B cell (primary cell): ENCODE data around the gene MRPS9. TPM values are rescaled to one million over a fixed set of nuclear protein-coding genes. Genes with fewer than 3 reads are reported as not detected.

Experiments used
- ATAC-seq: fragments of 200-7000 bp; cut with Tn5 transposase; one replicate; pipeline ENCODE4 v1.10.0; 2021; ENCODE audit warnings: low read depth, mild to moderate bottlenecking, moderate number of reproducible peaks, moderate library complexity
- CTCF ChIA-PET: fragments of 350-600 bp; sonication (Branson Sonifier 250); formaldehyde crosslinking; loops from one replicate; lab custom pipeline; 2021; ENCODE audit warnings: antibody characterized with exemption, inconsistent platforms; lab: Charles Lee
- POLR2A ChIA-PET: fragments of 350-600 bp; sonication (Branson Sonifier 250); formaldehyde crosslinking; loops from one replicate; lab custom pipeline; 2021; ENCODE audit warnings: antibody characterized with exemption; lab: Charles Lee
- DNase-seq: peaks from one replicate; pipeline ENCODE4 v3.0.0; 2013
- H2AFZ ChIP-seq: 2 replicates; pipeline ENCODE4 v1.6.1; 2012; ENCODE audit warnings: mild to moderate bottlenecking, low read depth, low read length; ENCODE audit not compliant: insufficient read depth, poor library complexity, severe bottlenecking
- H3K27ac ChIP-seq, 2 donors: 1 replicate in 1 of 2; 2 replicates in 1 of 2; pipeline ENCODE4 v1.5.1; 2012 to 2013; ENCODE audit warnings: low read length in 2 of 2, mild to moderate bottlenecking in 2 of 2, moderate library complexity in 1 of 2
- H3K27me3 ChIP-seq, 4 experiments: fragments of 200-600 bp in 1 of 4; sonication (generic) in 1 of 4; replicated peaks in 1 of 4; 1 replicate in 2 of 4; 2 replicates in 2 of 4; pipeline versions ENCODE4 v1.6.1 to v1.7.0; 2013 to 2016; ENCODE audit warnings: low read length in 3 of 4, mild to moderate bottlenecking in 2 of 4, mixed read lengths in 1 of 4, moderate library complexity in 1 of 4; ENCODE audit not compliant: insufficient read depth in 4 of 4, control insufficient read depth in 3 of 4; ENCODE audit errors: control extremely low read depth in 1 of 4
- H3K36me3 ChIP-seq, 2 experiments: replicated peaks in 1 of 2; 1 replicate in 1 of 2; 2 replicates in 1 of 2; pipeline versions ENCODE4 v1.6.1 to v1.7.1; 2013; ENCODE audit warnings: low read length in 1 of 2; ENCODE audit not compliant: insufficient read depth in 2 of 2, control insufficient read depth in 1 of 2; ENCODE audit errors: control extremely low read depth in 1 of 2, extremely low read depth in 1 of 2
- H3K4me1 ChIP-seq, 2 donors: fragments of 200-600 bp in 1 of 2; sonication (generic) in 1 of 2; 1 replicate in 1 of 2; 2 replicates in 1 of 2; pipeline versions ENCODE4 v1.5.1 to v1.6.1; 2013 to 2017; ENCODE audit warnings: low read length in 2 of 2; ENCODE audit not compliant: control insufficient read depth in 2 of 2, insufficient read depth in 2 of 2
- H3K4me2 ChIP-seq: replicated peaks from 2 replicates; pipeline ENCODE3; 2012; ENCODE audit warnings: mild to moderate bottlenecking, low read depth, low read length; ENCODE audit not compliant: poor library complexity, severe bottlenecking
- H3K4me3 ChIP-seq, 5 experiments: fragments of 200-600 bp in 1 of 5; sonication (generic) in 1 of 5; 1 replicate in 3 of 5; 2 replicates in 2 of 5; pipeline versions ENCODE4 v1.5.1 to v1.7.0; 2011 to 2016; ENCODE audit warnings: low read length in 4 of 5, mild to moderate bottlenecking in 4 of 5, low read depth in 2 of 5, control low read depth in 1 of 5, moderate library complexity in 1 of 5; ENCODE audit not compliant: insufficient read depth in 1 of 5; ENCODE audit errors: control extremely low read depth in 1 of 5, extremely low read depth in 1 of 5
- H3K79me2 ChIP-seq: fragments of 200-600 bp; sonication (generic); one replicate; pipeline ENCODE4 v1.6.0; 2016; ENCODE audit warnings: low read length; ENCODE audit not compliant: control insufficient read depth, insufficient read depth
- H3K9ac ChIP-seq: fragments of 200-600 bp; sonication (generic); 2 replicates; pipeline ENCODE4 v1.6.1; 2017; ENCODE audit warnings: mild to moderate bottlenecking, low read length, moderate library complexity
- H3K9me3 ChIP-seq, 3 donors: one replicate each; pipeline versions ENCODE4 v1.6.1 to v1.7.1; 2013; ENCODE audit warnings: low read length in 2 of 3; ENCODE audit not compliant: control insufficient read depth in 2 of 3, insufficient read depth in 1 of 3; ENCODE audit errors: control extremely low read depth in 1 of 3
- H4K20me1 ChIP-seq: 2 replicates; pipeline ENCODE4 v1.6.0; 2012; ENCODE audit warnings: mild to moderate bottlenecking, low read length; ENCODE audit not compliant: insufficient read depth, control insufficient read depth, poor library complexity, severe bottlenecking
- H3K27ac Mint-ChIP-seq: one replicate; pipeline ENCODE4 v1.8.0; 2021; ENCODE audit warnings: mixed read lengths
- H3K27me3 Mint-ChIP-seq: one replicate; pipeline ENCODE4 v1.8.0; 2021; ENCODE audit warnings: mixed read lengths
- H3K4me1 Mint-ChIP-seq: one replicate; pipeline ENCODE4 v1.8.0; 2021; ENCODE audit warnings: mixed read lengths
- H3K4me3 Mint-ChIP-seq: one replicate; pipeline ENCODE4 v1.8.0; 2021; ENCODE audit warnings: mixed read lengths
- H3K9me3 Mint-ChIP-seq: one replicate; pipeline ENCODE4 v1.8.0; 2022; ENCODE audit warnings: mixed read lengths; ENCODE audit not compliant: insufficient read depth
- EZH2 ChIP-seq: IDR thresholded peaks from 2 replicates; pipeline ENCODE4 v1.6.1; 2012; ENCODE audit warnings: borderline replicate concordance, low read depth, mild to moderate bottlenecking, moderate library complexity, low read length; ENCODE audit not compliant: insufficient read depth, poor library complexity, severe bottlenecking
- WGBS: methylation state at CpG from one replicate; pipeline ENCODE4 v1.1.5; 2013; ENCODE audit warnings: missing lambda C conversion rate; ENCODE audit not compliant: insufficient coverage; 5-methylcytosine and 5-hydroxymethylcytosine counted together
- intact Hi-C: fragments of 100-400 bp; cut with micrococcal nuclease; formaldehyde crosslinking; loops from one replicate; pipeline ENCODE4 v1.10.0; 2022
- polyA plus RNA-seq: library from polyadenylated mRNA; depleted of rRNA; stranded (reverse); fragments of >200 nt; gene quantifications from 2 replicates; pipeline ENCODE4 v1.2.3, GENCODE V29; 2012
- total RNA-seq, 2 donors: library from RNA; stranded (reverse); fragments of 120-200 nt in 1 of 2; gene quantifications; 1 replicate in 1 of 2; 2 replicates in 1 of 2; pipeline versions ENCODE4 v1.2.3 to v1.2.4, GENCODE V29; 2013 to 2022
- TF ChIP-seq, protein P1 (sequence below): fragments of 200-600 bp; IDR thresholded peaks from one replicate; pipeline ENCODE4 v1.8.0; 2022; ENCODE audit warnings: antibody characterized with exemption, mild to moderate bottlenecking

Gene MRPS9
- total and polyA plus RNA-seq, 2 donors (not counting 1 experiment from before 2014, with no cell fraction given), result 13.0 to 19.8 TPM

GRCh38 chr2:105005181-105005951 is 32.5 kb upstream of the MRPS9 start:
- H3K27ac Mint-ChIP-seq, result no peak overlapping the region
- Histone ChIP-seq H3K9me3 (peaks cover 6 to 8% (median 8%) of the 10 kb centered on the region in 3 donors), H4K20me1 (no peaks in the 10 kb centered on the region), H3K27me3 (peaks cover 0 to 2% (median 0%) of the 10 kb centered on the region in 4 experiments), H3K9ac (no peak overlapping the region), H3K4me3 (no peak overlapping the region), H3K36me3 (no peaks in the 10 kb centered on the region), H3K79me2 (no peaks in the 10 kb centered on the region), H2AFZ (no peak overlapping the region), H3K4me1 (no peaks in the 10 kb centered on the region), H3K27ac (no peak overlapping the region), H3K4me2 (no peak overlapping the region)
- H3K9me3 Mint-ChIP-seq, result peaks cover 5% of the 10 kb centered on the region
- intact Hi-C loops, result no loop called here
- WGBS, result no CpG with 5 or more reads among the region's 2 CpGs
- no peaks in the 10 kb centered on the region for H3K4me1 Mint-ChIP-seq
- no peak for DNase-seq
- no peak for TF ChIP-seq EZH2
- TF ChIP-seq, protein P1, sequence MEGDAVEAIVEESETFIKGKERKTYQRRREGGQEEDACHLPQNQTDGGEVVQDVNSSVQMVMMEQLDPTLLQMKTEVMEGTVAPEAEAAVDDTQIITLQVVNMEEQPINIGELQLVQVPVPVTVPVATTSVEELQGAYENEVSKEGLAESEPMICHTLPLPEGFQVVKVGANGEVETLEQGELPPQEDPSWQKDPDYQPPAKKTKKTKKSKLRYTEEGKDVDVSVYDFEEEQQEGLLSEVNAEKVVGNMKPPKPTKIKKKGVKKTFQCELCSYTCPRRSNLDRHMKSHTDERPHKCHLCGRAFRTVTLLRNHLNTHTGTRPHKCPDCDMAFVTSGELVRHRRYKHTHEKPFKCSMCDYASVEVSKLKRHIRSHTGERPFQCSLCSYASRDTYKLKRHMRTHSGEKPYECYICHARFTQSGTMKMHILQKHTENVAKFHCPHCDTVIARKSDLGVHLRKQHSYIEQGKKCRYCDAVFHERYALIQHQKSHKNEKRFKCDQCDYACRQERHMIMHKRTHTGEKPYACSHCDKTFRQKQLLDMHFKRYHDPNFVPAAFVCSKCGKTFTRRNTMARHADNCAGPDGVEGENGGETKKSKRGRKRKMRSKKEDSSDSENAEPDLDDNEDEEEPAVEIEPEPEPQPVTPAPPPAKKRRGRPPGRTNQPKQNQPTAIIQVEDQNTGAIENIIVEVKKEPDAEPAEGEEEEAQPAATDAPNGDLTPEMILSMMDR, result no peak
- H3K4me3 Mint-ChIP-seq, result no peak overlapping the region
- ChIA-PET POLR2A (no interaction called here), CTCF (no interaction called here)
- peaks cover 9% of the 10 kb centered on the region for H3K27me3 Mint-ChIP-seq
- ATAC-seq, result no peak

DNA sequence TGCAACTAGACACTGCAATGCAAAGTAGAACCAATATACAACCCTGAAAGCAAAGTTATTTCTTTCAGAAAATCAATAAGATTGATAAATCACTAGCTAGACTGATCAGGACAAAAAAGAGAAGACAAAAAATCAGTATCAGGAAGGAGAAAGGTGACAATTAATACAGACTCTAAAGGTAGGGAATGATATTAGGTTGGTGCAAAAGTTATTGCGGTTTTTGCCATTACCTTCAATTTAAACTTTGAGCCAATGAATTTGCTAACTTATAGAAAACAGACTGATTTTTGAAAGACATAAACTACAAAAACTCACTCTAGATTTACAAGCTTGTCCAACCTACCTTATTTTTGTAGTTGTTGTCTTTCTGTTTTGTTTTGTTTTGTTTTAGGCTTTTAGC is 30.5 kb upstream of the MRPS9 start:
- H3K4me1 ChIP-seq, result no peaks in the 10 kb centered on the region
- intact Hi-C loops, result no loop called here
- H3K27ac ChIP-seq, result no peak overlapping the region
- H3K27me3 ChIP-seq, result no peaks in the 10 kb centered on the region
- Mint-ChIP-seq H3K9me3 (peaks cover 9% of the 10 kb centered on the region), H3K27ac (no peak overlapping the region), H3K4me1 (no peaks in the 10 kb centered on the region), H3K27me3 (peaks cover 9% of the 10 kb centered on the region), H3K4me3 (no peak overlapping the region)
- no peak overlapping the region for H3K4me2 ChIP-seq
- ChIA-PET CTCF (no interaction called here), POLR2A (no interaction called here)
- no peak for DNase-seq
- H3K9ac ChIP-seq, result no peak overlapping the region
- ATAC-seq, result no peak
- no peaks in the 10 kb centered on the region for H3K79me2 ChIP-seq
- no peak overlapping the region for H3K4me3 ChIP-seq
- H2AFZ ChIP-seq, result no peak overlapping the region
- H3K9me3 ChIP-seq, result peaks cover 0 to 8% (median 6%) of the 10 kb centered on the region in 3 donors
- no peak for TF ChIP-seq EZH2
- TF ChIP-seq, protein P1, result no peak
- H3K36me3 ChIP-seq, result no peaks in the 10 kb centered on the region
- no peaks in the 10 kb centered on the region for H4K20me1 ChIP-seq
- no CpG with 5 or more reads among the region's 1 CpG for WGBS
